Neural progenitor cell (in vitro differentiated cells): ENCODE measurements around the gene IL22RA2.

Experiments used
- EZH2phosphoT487 ChIP-seq: fragments of 200-600 bp; sonication (generic); IDR thresholded peaks from 2 replicates; pipeline ENCODE4 v1.6.1; 2017; ENCODE audit warnings: antibody characterized with exemption
- TF ChIP-seq, protein P1 (sequence below): fragments of 200-600 bp; sonication (generic); IDR thresholded peaks from 2 replicates; pipeline ENCODE4 v1.5.1; 2017; ENCODE audit warnings: antibody characterized with exemption, mild to moderate bottlenecking

DNA sequence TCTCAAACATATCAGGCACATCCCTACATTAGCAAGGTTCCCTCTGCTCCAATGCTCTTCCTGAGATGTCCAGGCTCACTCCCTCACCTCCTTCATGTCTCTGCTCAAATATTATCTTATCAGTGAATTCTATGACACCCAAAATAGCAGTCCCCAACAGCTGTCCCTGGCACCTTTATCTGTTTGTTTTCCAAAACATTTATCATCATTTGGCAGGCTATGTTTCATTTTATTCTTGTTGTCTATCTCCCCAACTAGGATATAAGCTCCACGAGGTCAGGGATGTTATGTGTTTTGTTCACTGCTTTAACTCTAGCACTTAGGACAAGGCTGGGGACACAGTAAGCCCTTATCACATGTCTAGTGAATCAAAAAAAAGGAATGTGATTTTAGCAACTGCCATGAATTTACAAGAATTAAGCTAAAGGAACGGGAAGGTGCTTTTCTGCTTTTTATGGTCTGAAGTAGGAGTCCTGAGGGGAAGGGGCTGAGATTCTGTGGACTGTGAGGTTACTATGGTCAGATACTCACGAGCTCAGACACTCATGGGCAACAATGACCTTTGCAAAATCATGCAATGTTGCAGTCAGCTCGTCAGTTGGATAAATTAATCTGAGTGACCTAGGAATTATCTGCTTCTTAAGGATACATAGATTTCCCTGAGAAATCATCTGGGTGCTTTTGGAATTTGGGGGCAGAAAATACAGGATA, 1.9 kb upstream of the IL22RA2 start:
- TF ChIP-seq, protein P1, sequence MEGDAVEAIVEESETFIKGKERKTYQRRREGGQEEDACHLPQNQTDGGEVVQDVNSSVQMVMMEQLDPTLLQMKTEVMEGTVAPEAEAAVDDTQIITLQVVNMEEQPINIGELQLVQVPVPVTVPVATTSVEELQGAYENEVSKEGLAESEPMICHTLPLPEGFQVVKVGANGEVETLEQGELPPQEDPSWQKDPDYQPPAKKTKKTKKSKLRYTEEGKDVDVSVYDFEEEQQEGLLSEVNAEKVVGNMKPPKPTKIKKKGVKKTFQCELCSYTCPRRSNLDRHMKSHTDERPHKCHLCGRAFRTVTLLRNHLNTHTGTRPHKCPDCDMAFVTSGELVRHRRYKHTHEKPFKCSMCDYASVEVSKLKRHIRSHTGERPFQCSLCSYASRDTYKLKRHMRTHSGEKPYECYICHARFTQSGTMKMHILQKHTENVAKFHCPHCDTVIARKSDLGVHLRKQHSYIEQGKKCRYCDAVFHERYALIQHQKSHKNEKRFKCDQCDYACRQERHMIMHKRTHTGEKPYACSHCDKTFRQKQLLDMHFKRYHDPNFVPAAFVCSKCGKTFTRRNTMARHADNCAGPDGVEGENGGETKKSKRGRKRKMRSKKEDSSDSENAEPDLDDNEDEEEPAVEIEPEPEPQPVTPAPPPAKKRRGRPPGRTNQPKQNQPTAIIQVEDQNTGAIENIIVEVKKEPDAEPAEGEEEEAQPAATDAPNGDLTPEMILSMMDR = no peak
- TF ChIP-seq EZH2phosphoT487 = no peak
